GM15510 (cell line): Measurements from ENCODE around the gene CDC16.

Experiments used
- POLR2A ChIP-seq: IDR thresholded peaks from 3 replicates; pipeline ENCODE4 v1.6.1; 2011; ENCODE audit warnings: borderline replicate concordance; ENCODE audit not compliant: insufficient read length; ENCODE audit errors: extremely low read depth

CDC16 gene

DNA sequence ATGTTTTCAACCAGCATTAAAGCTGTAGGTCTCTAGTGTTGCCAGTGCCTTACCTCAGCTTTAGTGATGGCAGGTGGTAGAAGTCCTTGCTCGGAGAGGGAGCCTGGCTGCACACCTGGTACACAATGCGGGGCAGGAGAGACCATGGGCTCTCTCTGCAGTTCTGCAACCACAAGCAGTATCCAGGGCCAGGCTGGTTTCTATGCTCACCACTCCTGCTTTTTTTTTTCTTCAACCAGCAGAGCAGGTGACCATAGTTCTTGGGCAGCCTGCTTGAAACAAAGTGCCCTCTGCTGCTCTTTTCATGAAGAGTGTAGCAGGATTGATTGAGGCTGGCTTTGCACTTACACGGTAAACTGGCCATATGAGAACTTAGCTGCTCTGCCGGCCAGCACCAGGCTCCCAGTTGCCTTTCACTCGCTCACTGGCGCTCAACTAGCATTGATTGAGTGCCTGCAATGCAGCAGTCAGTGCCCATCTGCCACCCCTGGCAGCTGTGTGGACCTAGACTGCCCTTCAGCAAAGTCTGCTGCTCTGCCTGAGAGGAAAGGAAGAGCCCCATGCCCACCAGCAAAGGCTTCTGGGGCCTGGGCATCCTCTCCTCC, 75.2 kb downstream of the CDC16 start:
- no peak for TF ChIP-seq POLR2A

DNA sequence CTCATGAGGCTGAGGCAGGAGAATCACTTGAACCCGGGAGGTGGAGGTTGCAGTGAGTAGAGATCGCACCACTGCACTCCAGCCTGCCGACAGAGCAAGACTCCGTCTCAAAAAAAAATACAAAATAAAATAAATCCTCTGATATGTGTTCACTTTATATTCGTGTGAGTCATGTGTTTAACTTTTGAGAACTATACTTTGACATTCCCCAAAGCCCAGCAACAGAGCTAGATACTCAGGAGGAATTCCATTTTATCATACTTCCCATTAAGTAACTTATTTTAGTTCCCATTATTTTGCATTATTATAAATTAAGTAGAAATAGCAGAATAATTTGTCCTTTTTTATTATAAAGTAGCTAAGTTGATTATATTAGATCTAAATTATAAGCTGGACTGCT, 76.3 kb downstream of the CDC16 start:
- TF ChIP-seq POLR2A = no peak

DNA sequence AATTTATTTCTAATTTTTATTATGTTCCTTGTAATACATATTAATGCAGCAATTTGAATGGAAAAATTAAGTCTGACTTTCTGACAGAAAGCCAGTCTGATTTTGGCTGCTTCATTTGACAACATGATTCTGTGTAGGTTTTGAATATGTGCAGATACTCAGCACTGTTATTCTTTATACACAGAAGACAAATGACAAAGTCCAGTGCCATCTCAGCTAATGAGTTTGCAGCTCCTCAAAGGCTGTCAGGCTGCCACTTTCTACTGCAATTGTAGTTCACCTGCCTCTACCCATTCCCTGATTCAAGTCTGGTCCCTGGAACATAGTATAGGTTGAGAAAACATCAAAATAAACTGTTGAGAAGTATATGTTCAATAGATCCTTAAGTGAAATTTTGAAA, 76.7 kb downstream of the CDC16 start:
- no peak for TF ChIP-seq POLR2A

DNA sequence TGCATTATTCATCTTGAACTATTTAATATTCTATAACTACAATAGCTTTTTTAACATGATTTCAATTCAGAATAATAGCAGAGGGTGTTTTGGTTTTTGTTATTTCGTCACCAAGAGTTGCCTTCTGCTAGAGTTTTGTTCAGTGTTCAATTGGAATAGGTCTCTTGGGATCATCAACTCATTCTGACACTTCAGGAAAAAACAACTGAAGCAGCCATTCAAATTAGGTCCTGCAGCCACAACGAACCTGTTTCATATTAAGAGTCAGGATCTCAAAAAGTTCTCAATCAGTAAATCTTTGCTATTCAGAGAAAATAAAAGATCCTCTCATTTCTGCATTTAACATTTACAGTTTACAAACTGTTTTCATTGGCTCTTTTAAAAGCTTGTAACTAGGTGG, 77.2 kb downstream of the CDC16 start:
- no peak for TF ChIP-seq POLR2A

DNA sequence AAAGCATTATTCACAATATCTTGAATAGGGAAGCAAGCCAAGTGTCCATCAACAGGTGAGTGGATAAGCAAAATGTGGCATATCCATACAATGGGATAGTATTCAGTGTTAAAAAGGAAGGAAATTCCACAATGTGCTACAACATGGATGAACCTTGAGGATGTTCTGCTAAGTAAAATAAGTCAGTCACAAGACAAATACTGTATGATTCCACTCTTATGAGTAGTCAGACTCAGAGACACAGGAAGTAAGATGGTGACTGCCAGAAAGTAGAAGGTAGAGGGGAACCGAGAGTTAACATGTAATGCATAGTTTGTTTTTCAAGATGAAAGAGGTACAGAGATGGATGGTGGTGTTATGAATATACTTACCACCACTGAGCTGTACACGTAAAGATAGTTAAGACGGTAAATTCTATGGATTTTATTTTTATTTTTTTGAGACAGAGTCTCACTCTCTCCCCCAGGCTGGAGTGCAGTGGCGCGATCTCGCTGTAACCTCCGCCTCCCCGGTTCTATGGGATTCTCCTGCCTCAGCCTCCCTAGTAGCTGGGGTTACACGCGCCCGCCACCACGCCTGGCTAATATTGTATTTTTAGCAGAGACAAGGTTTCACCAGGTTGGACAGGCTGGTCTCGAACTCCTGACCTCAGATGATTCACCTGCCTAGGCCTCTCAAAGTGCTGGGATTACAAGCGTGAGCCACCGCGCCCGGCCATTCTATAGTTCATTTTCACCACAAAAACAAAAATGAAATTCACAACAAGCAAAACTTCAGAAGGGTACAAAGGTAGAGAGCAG, 78.6 kb downstream of the CDC16 start:
- TF ChIP-seq POLR2A = peak; percentile 37

DNA sequence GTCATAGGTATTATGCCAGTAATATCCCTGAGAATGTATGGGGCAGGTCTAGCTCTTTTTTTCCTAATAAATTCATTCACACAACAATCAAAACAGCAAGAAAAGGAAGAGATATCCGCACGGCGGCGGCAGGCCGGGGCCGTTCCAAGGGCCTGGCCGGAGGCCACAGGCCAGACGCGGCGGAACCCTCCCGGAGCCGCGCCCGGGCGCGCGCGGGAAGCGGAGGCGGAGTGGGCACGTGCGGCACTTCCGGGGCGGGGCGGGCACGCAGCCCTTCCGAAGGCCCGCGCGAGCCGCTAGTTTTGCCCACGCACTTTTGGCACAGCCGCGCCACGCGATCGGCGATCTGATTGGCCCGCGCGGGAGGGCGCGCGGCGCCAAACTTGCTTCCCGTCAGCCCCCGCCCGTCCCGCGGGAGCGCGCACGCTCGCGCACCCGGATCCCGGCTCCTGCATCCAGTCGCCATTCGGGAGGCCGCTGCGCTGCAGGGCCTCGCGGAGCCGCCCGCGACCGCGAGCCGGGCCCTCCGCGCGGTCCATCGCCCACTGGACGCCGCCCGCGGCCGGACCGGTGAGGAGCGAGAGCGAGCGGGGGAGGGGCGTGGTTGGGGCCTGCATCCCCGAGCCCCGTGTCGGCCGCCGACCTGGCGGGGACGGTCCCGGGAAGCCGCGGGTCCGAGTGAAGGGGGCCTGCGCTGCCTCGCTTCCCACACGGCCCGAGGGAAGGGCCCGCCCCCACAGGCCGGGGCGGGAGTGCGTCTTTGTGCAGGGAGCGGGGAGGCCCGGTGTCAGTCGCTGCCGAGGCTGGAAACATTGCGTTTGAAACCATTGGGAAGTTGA, 79.6 kb downstream of the CDC16 start, which contains the start of gene CHAMP1:
TSS of gene CHAMP1 (plus strand) at position 430 of the 839 bp plus-strand sequence. CDS start 9,340 bp downstream, outside the sequence.
- TF ChIP-seq POLR2A = peak; percentile 95

DNA sequence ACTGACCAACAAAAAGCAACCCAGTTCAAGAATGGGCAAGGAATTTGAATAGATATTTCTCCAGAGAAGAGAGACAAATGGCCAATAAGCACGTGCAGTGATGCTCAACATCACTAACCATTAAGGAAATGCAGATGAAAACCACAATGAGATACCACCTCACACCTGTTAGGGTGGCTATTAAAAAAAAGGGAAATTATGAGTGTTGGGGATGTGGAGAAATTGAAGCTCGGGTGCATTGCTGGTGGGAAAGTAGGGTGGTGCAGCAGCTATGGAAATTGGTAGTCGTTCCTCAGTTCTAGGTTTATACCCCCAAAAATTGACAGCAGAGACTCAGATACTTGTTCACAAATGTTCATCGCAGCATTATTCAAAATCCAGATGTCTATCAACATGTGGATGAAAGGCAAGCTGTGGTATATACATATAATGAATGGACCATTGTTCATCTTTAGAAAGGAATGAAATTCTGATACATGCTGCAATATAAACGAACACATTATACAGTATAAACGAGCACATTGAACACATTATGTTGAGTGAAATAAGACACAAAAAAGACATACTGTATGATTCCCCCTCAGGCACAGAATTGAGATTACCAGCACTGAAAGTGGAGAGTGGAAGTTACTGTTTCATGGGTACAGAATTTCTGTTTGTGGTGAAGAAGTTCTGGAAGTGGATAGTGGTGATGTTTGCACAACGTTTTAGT, 80.5 kb downstream of the CDC16 start:
- TF ChIP-seq POLR2A = no peak

DNA sequence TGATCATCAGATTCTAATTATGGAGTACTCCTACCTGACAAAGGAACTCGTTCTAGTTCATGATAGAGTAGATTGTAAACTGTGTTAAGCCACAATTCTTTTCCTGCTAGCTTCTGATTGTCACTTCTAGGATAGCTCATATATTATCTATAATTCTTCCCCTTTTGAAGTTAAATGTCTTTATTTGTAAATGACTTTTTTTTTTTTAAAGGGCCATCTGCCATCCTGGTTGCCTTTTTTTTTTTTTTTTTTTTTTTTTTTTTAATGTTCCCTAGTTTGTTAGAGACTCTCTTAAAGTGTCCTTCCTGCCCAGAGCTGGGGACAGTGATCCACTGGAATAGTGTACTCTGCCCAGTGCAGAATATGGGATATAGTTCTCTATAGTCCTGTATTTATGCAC, 83.9 kb downstream of the CDC16 start:
- no peak for TF ChIP-seq POLR2A

DNA sequence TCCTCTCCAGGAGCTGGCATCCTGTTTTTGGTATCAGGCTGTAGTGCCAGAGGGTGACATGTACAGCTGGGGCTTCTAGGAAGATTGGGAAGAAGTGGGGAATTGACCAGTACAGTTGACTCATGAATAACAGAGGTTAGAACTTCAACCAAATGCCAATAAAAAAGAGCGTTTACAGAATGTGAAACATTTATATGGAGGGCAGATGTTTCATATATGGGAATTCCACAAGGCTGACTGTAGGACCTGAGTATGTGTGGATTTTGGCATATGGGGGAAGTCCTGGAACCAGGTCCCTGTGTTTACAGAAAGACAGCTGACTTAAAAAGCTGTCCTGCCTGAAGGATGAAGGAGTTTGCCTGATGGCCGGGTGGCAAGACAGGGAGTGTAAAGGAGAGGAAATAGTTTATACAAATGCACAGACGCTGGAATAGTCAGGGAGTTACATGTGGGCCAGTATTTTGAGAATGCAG, 84.8 kb downstream of the CDC16 start:
- no peak for TF ChIP-seq POLR2A

DNA sequence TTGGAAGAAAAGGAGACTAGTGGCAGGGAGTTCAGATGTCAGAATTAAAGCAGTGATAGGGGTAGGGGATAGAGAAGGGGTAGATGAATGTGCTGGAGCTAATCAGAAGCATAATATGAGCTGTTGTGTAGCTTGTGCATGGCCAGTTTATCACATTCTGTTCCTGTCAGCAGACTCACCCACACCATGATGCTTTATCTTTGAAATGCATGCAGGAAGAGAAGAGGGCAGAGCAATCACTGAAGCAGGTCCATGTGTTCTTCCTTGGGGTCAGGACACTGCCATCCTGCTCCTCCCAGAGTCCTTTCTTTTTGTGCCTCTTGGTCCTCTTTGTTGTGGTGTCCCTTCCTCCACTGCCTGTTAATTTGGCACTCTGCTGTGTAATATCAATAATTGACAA, 85.4 kb downstream of the CDC16 start:
- TF ChIP-seq POLR2A = no peak

DNA sequence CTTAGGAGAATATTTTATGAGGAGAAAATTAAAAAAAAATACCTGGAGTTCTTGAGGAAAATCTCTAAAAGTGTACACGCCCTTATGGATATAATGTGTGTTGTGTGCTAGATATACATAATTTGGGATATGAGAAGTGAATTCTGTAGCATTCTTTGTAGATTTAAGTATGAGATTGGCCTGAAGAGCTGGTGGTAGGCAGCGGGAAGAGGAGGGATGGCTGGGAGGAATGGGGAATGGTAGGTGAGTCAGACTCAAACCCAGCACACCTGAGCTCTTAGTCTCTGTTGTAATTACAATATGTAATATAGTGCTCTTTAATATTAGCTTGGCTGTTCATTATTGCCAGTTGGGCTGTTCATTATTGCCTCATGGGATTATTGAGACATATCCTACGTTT, 86.6 kb downstream of the CDC16 start:
- TF ChIP-seq POLR2A = no peak
